B cell (primary cell): ENCODE measurements around the gene UBR4. TPM values are rescaled to one million over a fixed set of nuclear protein-coding genes. Genes with fewer than 3 reads are reported as not detected.

Experiments used
- ATAC-seq: fragments of 200-7000 bp; cut with Tn5 transposase; one replicate; pipeline ENCODE4 v1.10.0; 2021; ENCODE audit warnings: low read depth, mild to moderate bottlenecking, moderate number of reproducible peaks, moderate library complexity
- CTCF ChIA-PET: fragments of 350-600 bp; sonication (Branson Sonifier 250); formaldehyde crosslinking; loops from one replicate; lab custom pipeline; 2021; ENCODE audit warnings: antibody characterized with exemption, inconsistent platforms; lab: Charles Lee
- POLR2A ChIA-PET: fragments of 350-600 bp; sonication (Branson Sonifier 250); formaldehyde crosslinking; loops from one replicate; lab custom pipeline; 2021; ENCODE audit warnings: antibody characterized with exemption; lab: Charles Lee
- DNase-seq: peaks from one replicate; pipeline ENCODE4 v3.0.0; 2013
- H2AFZ ChIP-seq: 2 replicates; pipeline ENCODE4 v1.6.1; 2012; ENCODE audit warnings: mild to moderate bottlenecking, low read depth, low read length; ENCODE audit not compliant: insufficient read depth, poor library complexity, severe bottlenecking
- H3K27ac ChIP-seq, 2 donors: 1 replicate in 1 of 2; 2 replicates in 1 of 2; pipeline ENCODE4 v1.5.1; 2012 to 2013; ENCODE audit warnings: low read length in 2 of 2, mild to moderate bottlenecking in 2 of 2, moderate library complexity in 1 of 2
- H3K27me3 ChIP-seq, 4 experiments: fragments of 200-600 bp in 1 of 4; sonication (generic) in 1 of 4; replicated peaks in 1 of 4; 1 replicate in 2 of 4; 2 replicates in 2 of 4; pipeline versions ENCODE4 v1.6.1 to v1.7.0; 2013 to 2016; ENCODE audit warnings: low read length in 3 of 4, mild to moderate bottlenecking in 2 of 4, mixed read lengths in 1 of 4, moderate library complexity in 1 of 4; ENCODE audit not compliant: insufficient read depth in 4 of 4, control insufficient read depth in 3 of 4; ENCODE audit errors: control extremely low read depth in 1 of 4
- H3K36me3 ChIP-seq, 2 experiments: replicated peaks in 1 of 2; 1 replicate in 1 of 2; 2 replicates in 1 of 2; pipeline versions ENCODE4 v1.6.1 to v1.7.1; 2013; ENCODE audit warnings: low read length in 1 of 2; ENCODE audit not compliant: insufficient read depth in 2 of 2, control insufficient read depth in 1 of 2; ENCODE audit errors: control extremely low read depth in 1 of 2, extremely low read depth in 1 of 2
- H3K4me1 ChIP-seq, 2 donors: fragments of 200-600 bp in 1 of 2; sonication (generic) in 1 of 2; 1 replicate in 1 of 2; 2 replicates in 1 of 2; pipeline versions ENCODE4 v1.5.1 to v1.6.1; 2013 to 2017; ENCODE audit warnings: low read length in 2 of 2; ENCODE audit not compliant: control insufficient read depth in 2 of 2, insufficient read depth in 2 of 2
- H3K4me2 ChIP-seq: replicated peaks from 2 replicates; pipeline ENCODE3; 2012; ENCODE audit warnings: mild to moderate bottlenecking, low read depth, low read length; ENCODE audit not compliant: poor library complexity, severe bottlenecking
- H3K4me3 ChIP-seq, 5 experiments: fragments of 200-600 bp in 1 of 5; sonication (generic) in 1 of 5; 1 replicate in 3 of 5; 2 replicates in 2 of 5; pipeline versions ENCODE4 v1.5.1 to v1.7.0; 2011 to 2016; ENCODE audit warnings: low read length in 4 of 5, mild to moderate bottlenecking in 4 of 5, low read depth in 2 of 5, control low read depth in 1 of 5, moderate library complexity in 1 of 5; ENCODE audit not compliant: insufficient read depth in 1 of 5; ENCODE audit errors: control extremely low read depth in 1 of 5, extremely low read depth in 1 of 5
- H3K79me2 ChIP-seq: fragments of 200-600 bp; sonication (generic); one replicate; pipeline ENCODE4 v1.6.0; 2016; ENCODE audit warnings: low read length; ENCODE audit not compliant: control insufficient read depth, insufficient read depth
- H3K9ac ChIP-seq: fragments of 200-600 bp; sonication (generic); 2 replicates; pipeline ENCODE4 v1.6.1; 2017; ENCODE audit warnings: mild to moderate bottlenecking, low read length, moderate library complexity
- H3K9me3 ChIP-seq, 3 donors: one replicate each; pipeline versions ENCODE4 v1.6.1 to v1.7.1; 2013; ENCODE audit warnings: low read length in 2 of 3; ENCODE audit not compliant: control insufficient read depth in 2 of 3, insufficient read depth in 1 of 3; ENCODE audit errors: control extremely low read depth in 1 of 3
- H4K20me1 ChIP-seq: 2 replicates; pipeline ENCODE4 v1.6.0; 2012; ENCODE audit warnings: mild to moderate bottlenecking, low read length; ENCODE audit not compliant: insufficient read depth, control insufficient read depth, poor library complexity, severe bottlenecking
- H3K27ac Mint-ChIP-seq: one replicate; pipeline ENCODE4 v1.8.0; 2021; ENCODE audit warnings: mixed read lengths
- H3K27me3 Mint-ChIP-seq: one replicate; pipeline ENCODE4 v1.8.0; 2021; ENCODE audit warnings: mixed read lengths
- H3K4me1 Mint-ChIP-seq: one replicate; pipeline ENCODE4 v1.8.0; 2021; ENCODE audit warnings: mixed read lengths
- H3K4me3 Mint-ChIP-seq: one replicate; pipeline ENCODE4 v1.8.0; 2021; ENCODE audit warnings: mixed read lengths
- H3K9me3 Mint-ChIP-seq: one replicate; pipeline ENCODE4 v1.8.0; 2022; ENCODE audit warnings: mixed read lengths; ENCODE audit not compliant: insufficient read depth
- CTCF ChIP-seq: fragments of 200-600 bp; IDR thresholded peaks from one replicate; pipeline ENCODE4 v1.8.0; 2022; ENCODE audit warnings: antibody characterized with exemption, mild to moderate bottlenecking
- EZH2 ChIP-seq: IDR thresholded peaks from 2 replicates; pipeline ENCODE4 v1.6.1; 2012; ENCODE audit warnings: borderline replicate concordance, low read depth, mild to moderate bottlenecking, moderate library complexity, low read length; ENCODE audit not compliant: insufficient read depth, poor library complexity, severe bottlenecking
- WGBS: methylation state at CpG from one replicate; pipeline ENCODE4 v1.1.5; 2013; ENCODE audit warnings: missing lambda C conversion rate; ENCODE audit not compliant: insufficient coverage; 5-methylcytosine and 5-hydroxymethylcytosine counted together
- intact Hi-C: fragments of 100-400 bp; cut with micrococcal nuclease; formaldehyde crosslinking; loops from one replicate; pipeline ENCODE4 v1.10.0; 2022
- polyA plus RNA-seq: library from polyadenylated mRNA; depleted of rRNA; stranded (reverse); fragments of >200 nt; gene quantifications from 2 replicates; pipeline ENCODE4 v1.2.3, GENCODE V29; 2012
- total RNA-seq, 2 donors: library from RNA; stranded (reverse); fragments of 120-200 nt in 1 of 2; gene quantifications; 1 replicate in 1 of 2; 2 replicates in 1 of 2; pipeline versions ENCODE4 v1.2.3 to v1.2.4, GENCODE V29; 2013 to 2022

The UBR4 gene
- total and polyA plus RNA-seq, 2 donors (not counting 1 experiment from before 2014, with no cell fraction given): 90.0 to 190 TPM

GRCh38 chr1:19091196-19091953, 118.7 kb downstream of the UBR4 start:
- ATAC-seq (no peak), DNase-seq (no peak)
- Histone ChIP-seq H3K4me3 (no peak overlapping the region), H3K4me1 (no peaks in the 10 kb centered on the region), H2AFZ (no peak overlapping the region), H3K9ac (no peak overlapping the region), H3K27ac (no peak overlapping the region), H3K36me3 (peaks cover 10 to 97% of the 10 kb centered on the region in 2 experiments), H3K4me2 (no peak overlapping the region), H3K9me3 (no peaks in the 10 kb centered on the region), H3K79me2 (no peaks in the 10 kb centered on the region), H4K20me1 (no peaks in the 10 kb centered on the region), H3K27me3 (no peaks in the 10 kb centered on the region)
- H3K4me3 Mint-ChIP-seq: no peak overlapping the region
- CTCF ChIA-PET: no interaction called here
- POLR2A ChIA-PET: no interaction called here
- TF ChIP-seq EZH2: no peak
- TF ChIP-seq CTCF: no peak
- 100% methylated on average over 4 of the region's 8 CpGs for WGBS
- no peaks in the 10 kb centered on the region for H3K9me3 Mint-ChIP-seq
- intact Hi-C loops: no loop called here
- no peaks in the 10 kb centered on the region for H3K27me3 Mint-ChIP-seq
- H3K4me1 Mint-ChIP-seq: peaks cover 3% of the 10 kb centered on the region
- no peak overlapping the region for H3K27ac Mint-ChIP-seq

- Histone ChIP-seq H3K4me1 (no peaks in the 10 kb centered on the region), H4K20me1 (no peaks in the 10 kb centered on the region), H2AFZ (no peak overlapping the region), H3K27me3 (no peaks in the 10 kb centered on the region), H3K9ac (no peak overlapping the region), H3K9me3 (no peaks in the 10 kb centered on the region), H3K79me2 (no peaks in the 10 kb centered on the region), H3K36me3 (peaks cover 10 to 93% of the 10 kb centered on the region in 2 experiments), H3K4me3 (no peak overlapping the region), H3K4me2 (no peak overlapping the region), H3K27ac (no peak overlapping the region)
- ATAC-seq: no peak
- Mint-ChIP-seq H3K4me1 (peaks cover 3% of the 10 kb centered on the region), H3K4me3 (no peak overlapping the region), H3K27me3 (no peaks in the 10 kb centered on the region), H3K27ac (no peak overlapping the region), H3K9me3 (no peaks in the 10 kb centered on the region)
- 89% methylated on average over 1 of the region's 4 CpGs for WGBS
- TF ChIP-seq EZH2: no peak
- TF ChIP-seq CTCF: no peak
- intact Hi-C loops: no loop called here
- no peak for DNase-seq
- ChIA-PET POLR2A (no interaction called here), CTCF (interaction anchor here (3.2 kb wide), 1 partner anchor 182 kb away, joined by 13 read pairs; no protein-coding TSS in a partner anchor)
Observed at GRCh38 chr1:19089524-19089923, 120.5 kb downstream of the UBR4 start.
